Skeletal muscle tissue (tissue), 4 donors: ENCODE results near the gene MAP2K4. TPM values are rescaled to one million over a fixed set of nuclear protein-coding genes. Genes with fewer than 3 reads are reported as not detected.
"Not testable (repeated sequence)": the region's sequence is repeated elsewhere in the genome, so short reads cannot be mapped to it uniquely, and the experiment has no call there.

ENCODE experiments used
- H3K27ac ChIP-seq: one replicate; pipeline ENCODE4 v1.7.0; 2013; ENCODE audit warnings: mild to moderate bottlenecking, low read depth, low read length, inconsistent platforms
- H3K27me3 ChIP-seq, 3 donors: one replicate each; pipeline ENCODE4 v1.7.0; 2013; ENCODE audit warnings: low read length in 3 of 3; ENCODE audit not compliant: control insufficient read depth in 3 of 3, insufficient read depth in 3 of 3
- H3K36me3 ChIP-seq, 3 donors: one replicate each; pipeline ENCODE4 v1.7.0; 2013; ENCODE audit warnings: low read length in 3 of 3; ENCODE audit not compliant: control insufficient read depth in 3 of 3, insufficient read depth in 3 of 3
- H3K4me1 ChIP-seq, 3 donors: one replicate each; pipeline ENCODE4 v1.7.0; 2013; ENCODE audit warnings: low read length in 3 of 3, mild to moderate bottlenecking in 3 of 3; ENCODE audit not compliant: control insufficient read depth in 3 of 3, insufficient read depth in 3 of 3
- H3K4me3 ChIP-seq, 3 donors: one replicate each; pipeline ENCODE4 v1.7.0; 2013; ENCODE audit warnings: low read length in 3 of 3
- H3K9ac ChIP-seq, 3 donors: one replicate each; pipeline ENCODE4 v1.7.0; 2013; ENCODE audit warnings: low read length in 3 of 3, mild to moderate bottlenecking in 3 of 3, moderate library complexity in 2 of 3, low read depth in 1 of 3
- H3K9me3 ChIP-seq, 3 donors: one replicate each; pipeline ENCODE4 v1.7.0; 2013; ENCODE audit warnings: low read length in 3 of 3; ENCODE audit not compliant: control insufficient read depth in 3 of 3
- total RNA-seq: library from RNA; depleted of rRNA; stranded (reverse); fragments of >200 nt; gene quantifications from one replicate; pipeline ENCODE4 v1.2.3, GENCODE V29; 2014
- donor health status: Osteomylitis.

MAP2K4 gene
- 40.7 TPM for total RNA-seq

DNA sequence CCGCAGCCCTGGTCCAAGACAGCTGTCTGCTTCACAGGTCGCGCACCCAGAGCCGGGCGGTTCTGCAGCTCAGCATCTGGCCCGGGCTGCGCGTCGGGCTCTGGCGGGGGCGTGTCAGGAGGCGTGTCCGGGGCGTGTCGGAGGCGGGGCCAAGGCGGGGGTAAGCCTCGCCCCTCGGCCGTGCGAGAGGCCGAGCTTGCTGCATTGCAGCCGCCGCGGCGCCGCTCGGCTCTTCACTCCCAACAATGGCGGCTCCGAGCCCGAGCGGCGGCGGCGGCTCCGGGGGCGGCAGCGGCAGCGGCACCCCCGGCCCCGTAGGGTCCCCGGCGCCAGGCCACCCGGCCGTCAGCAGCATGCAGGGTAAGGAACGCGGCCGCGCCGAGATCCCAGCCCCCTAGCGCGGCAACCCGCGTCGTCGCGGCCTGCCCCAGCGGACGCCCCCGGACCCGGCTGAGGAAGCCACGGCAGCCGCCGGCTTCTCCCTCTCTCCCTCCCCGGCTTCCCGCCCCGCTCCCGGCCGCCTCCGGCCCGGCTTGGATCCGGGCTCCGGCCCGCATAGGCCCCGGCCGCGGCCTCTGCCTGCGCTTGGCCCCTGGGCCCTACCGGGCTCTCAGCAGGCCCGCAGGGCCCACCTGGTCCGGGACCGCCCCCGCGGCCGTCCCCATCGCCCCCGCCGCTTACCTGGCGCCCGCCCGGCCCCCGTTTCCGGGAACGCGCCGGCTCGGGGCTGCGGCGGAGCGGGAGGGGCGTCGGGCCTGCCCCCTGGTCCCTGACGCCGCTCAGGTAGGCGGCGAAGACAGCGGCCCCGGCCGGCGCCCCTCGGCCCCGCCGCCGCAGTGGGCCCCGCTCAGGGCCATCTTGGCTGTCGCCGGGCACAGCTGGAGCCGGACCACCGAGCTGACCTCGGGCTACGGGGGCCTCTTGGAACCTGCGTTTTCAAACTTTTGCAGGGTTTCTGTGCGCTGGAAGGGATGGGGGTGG is at the start of gene MAP2K4:
TSS of gene MAP2K4 (plus strand) at position 236 of the 981 bp plus-strand sequence. CDS start at position 246, 10 bp downstream.
- Histone ChIP-seq H3K36me3 (no peaks in the 10 kb centered on the region), H3K4me3 (peak within 1 kb of the TSS; percentile 68 to 71 (median 68)), H3K27me3 (no peaks in the 10 kb centered on the region), H3K27ac (peak within 1 kb of the TSS; percentile 57), H3K4me1 (peaks cover 10 to 21% (median 17%) of the 10 kb centered on the region in 3 donors), H3K9ac (peak within 1 kb of the TSS; percentile 73 to 88 (median 84)), H3K9me3 (no peaks in the 10 kb centered on the region)

DNA sequence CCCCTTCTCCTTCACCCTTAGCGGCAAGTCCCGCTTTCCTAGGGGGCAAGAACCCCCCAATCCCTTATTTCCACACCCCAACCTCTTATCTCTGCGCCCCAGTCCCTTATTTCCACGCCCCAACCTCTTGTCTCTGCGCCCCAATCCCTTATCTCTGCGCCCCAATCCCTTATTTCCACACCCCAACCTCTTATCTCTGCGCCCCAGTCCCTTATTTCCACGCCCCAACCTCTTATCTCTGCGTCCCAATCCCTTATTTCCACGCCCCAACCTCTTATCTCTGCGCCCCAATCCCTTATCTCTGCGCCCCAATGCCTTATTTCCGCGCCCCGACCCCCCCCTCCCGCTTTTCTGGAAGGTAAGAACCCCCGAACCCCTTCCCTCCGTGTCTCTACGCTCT is 47.9 kb upstream of the MAP2K4 start:
- H3K36me3 ChIP-seq = peaks cover 6 to 11% (median 10%) of the 10 kb centered on the region in 3 donors
- H3K4me3 ChIP-seq, H3K9me3 ChIP-seq, H3K4me1 ChIP-seq, H3K9ac ChIP-seq, H3K27ac ChIP-seq, H3K27me3 ChIP-seq: not testable (repeated sequence)

DNA sequence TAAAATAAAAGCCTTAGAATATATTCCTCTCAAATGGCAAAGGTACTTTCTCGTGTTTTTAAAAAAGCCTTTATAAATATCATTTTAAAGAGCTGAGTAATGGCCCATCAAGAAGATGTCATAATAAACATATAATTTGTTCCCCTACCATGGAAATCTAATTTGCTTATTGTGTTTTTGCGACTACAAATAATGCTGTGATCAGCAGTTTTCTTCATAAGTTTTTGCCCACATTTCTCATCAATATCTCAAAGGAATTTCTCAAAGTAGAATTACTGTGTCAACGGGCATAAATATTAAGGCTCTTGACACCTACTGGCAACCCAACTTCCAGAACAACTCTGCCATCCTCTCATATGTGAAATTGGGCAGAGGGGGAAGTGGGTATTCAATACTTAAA is 40.9 kb upstream of the MAP2K4 start:
- peaks cover 19 to 37% (median 35%) of the 10 kb centered on the region in 3 donors for H3K36me3 ChIP-seq

DNA sequence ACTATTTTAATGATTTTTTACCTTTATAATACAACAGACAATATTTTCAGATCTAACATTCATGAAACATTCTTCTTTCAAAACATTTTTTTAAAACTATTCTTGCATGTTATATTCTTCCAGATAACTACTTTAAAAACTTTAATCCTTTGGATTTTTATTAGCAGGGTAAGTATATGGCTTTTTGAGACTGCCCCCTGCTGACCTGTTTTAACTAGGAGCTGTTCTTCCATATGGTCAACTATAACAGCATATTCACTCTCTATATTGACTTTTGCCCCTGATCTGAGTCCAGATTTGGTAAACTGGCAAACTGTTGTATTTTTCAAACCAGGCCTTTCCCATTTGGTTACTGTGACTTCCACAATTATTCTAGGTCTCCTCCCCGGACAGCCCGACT is 39.9 kb upstream of the MAP2K4 start:
- H3K27me3 ChIP-seq = no peaks in the 10 kb centered on the region
- peaks cover 19 to 37% (median 35%) of the 10 kb centered on the region in 3 donors for H3K36me3 ChIP-seq
- H3K27ac ChIP-seq = no peak overlapping the region
- H3K9me3 ChIP-seq = no peaks in the 10 kb centered on the region
- no peak overlapping the region for H3K9ac ChIP-seq
- no peaks in the 10 kb centered on the region for H3K4me1 ChIP-seq
- no peak overlapping the region for H3K4me3 ChIP-seq

More for the DNA sequence above, 40.9 kb upstream of the MAP2K4 start:
- H3K27me3 ChIP-seq = no peaks in the 10 kb centered on the region
- H3K4me1 ChIP-seq = no peaks in the 10 kb centered on the region
- no peak overlapping the region for H3K4me3 ChIP-seq
- no peak overlapping the region for H3K9ac ChIP-seq
- H3K27ac ChIP-seq = no peak overlapping the region
- H3K9me3 ChIP-seq = no peaks in the 10 kb centered on the region

DNA sequence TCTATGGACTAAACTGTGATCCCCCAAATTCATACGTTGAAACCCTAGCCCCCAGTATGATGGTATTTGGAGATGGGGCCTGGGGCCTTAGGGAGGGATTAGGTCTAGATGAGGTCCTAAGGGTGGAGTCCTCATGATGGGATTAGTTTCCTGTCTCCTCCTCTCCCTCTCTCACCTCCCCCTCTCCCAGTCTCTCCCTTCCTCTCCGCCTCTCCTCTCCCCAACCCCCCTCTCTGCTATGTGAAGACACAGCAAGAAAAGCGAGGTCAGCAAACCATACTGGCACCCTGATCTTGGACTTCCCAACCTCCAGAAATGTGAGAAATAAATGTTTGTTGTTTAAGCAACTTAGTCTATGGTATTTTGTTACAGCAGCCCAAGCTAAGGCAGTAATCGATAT is 38.8 kb upstream of the MAP2K4 start:
- Histone ChIP-seq H3K27me3 (no peaks in the 10 kb centered on the region), H3K36me3 (peaks cover 19 to 36% (median 33%) of the 10 kb centered on the region in 3 donors)

DNA sequence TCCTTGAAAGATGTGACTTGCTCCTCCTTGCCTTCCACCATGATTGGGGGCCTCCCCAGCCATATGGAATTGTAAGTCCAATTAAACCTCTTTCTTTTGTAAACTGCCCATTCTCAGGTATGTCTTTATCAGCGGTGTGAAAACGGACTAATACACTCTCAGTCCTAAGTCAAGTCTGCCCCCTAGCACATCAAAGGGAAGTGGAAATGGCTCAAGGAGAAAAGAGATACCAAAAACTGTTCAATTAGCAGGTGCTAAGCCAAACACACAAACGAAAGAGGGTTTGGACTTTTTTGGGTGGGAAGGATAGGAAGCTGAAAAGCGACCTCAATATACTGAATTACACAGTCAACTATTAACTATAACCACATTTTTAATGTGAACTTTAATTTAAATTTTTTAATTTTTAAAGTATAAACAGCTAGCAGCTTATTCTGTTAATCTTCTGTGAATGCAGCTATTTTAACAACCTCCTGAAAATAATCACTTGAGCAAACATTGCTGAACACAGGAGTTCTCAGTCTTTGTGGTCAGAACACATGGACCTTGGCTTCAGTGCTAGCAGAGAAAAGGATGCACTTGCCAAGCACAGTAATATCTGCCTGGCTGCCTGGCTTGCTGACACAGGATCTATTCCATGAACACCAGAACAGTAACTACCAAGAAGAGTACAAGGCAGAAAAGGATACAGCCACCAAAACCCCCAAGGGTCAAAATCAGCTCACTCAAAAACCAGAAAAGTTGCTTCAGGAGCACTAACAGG is 34.3 kb upstream of the MAP2K4 start:
- Histone ChIP-seq H3K9me3 (no peaks in the 10 kb centered on the region), H3K4me1 (peaks cover 2 to 7% (median 5%) of the 10 kb centered on the region in 3 donors), H3K4me3 (no peak overlapping the region), H3K27ac (no peak overlapping the region), H3K36me3 (peaks cover 18 to 35% (median 34%) of the 10 kb centered on the region in 3 donors), H3K27me3 (no peaks in the 10 kb centered on the region), H3K9ac (no peak overlapping the region)

More for the DNA sequence above, 38.8 kb upstream of the MAP2K4 start:
- Histone ChIP-seq H3K27ac (no peak overlapping the region), H3K4me3 (no peak overlapping the region), H3K9me3 (no peaks in the 10 kb centered on the region), H3K4me1 (peaks cover 2 to 6% (median 4%) of the 10 kb centered on the region in 3 donors), H3K9ac (no peak overlapping the region)

DNA sequence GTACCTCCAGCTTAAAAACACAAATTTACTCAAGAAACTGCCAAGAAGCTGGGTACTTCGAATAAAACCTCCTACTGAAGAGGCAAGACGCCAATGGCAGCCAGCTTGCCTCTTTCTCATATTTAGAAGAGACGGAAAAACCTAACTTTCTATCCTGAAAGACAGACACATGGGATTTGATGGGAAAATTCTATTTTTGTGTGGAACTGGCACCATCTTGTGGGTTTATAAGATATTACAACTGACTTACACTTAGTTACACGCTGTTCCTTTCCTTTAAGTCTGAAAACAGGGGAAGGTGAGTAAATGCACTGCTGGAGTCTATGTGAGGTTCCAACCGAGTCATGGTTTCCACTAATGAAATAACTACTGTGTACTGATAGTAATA is 33.7 kb upstream of the MAP2K4 start:
- H3K9me3 ChIP-seq = no peaks in the 10 kb centered on the region
- H3K4me1 ChIP-seq = peaks cover 2 to 7% (median 5%) of the 10 kb centered on the region in 3 donors
- H3K36me3 ChIP-seq = peaks cover 20 to 37% (median 36%) of the 10 kb centered on the region in 3 donors
- no peaks in the 10 kb centered on the region for H3K27me3 ChIP-seq
- H3K4me3 ChIP-seq = no peak overlapping the region
- H3K27ac ChIP-seq = no peak overlapping the region
- no peak overlapping the region for H3K9ac ChIP-seq

DNA sequence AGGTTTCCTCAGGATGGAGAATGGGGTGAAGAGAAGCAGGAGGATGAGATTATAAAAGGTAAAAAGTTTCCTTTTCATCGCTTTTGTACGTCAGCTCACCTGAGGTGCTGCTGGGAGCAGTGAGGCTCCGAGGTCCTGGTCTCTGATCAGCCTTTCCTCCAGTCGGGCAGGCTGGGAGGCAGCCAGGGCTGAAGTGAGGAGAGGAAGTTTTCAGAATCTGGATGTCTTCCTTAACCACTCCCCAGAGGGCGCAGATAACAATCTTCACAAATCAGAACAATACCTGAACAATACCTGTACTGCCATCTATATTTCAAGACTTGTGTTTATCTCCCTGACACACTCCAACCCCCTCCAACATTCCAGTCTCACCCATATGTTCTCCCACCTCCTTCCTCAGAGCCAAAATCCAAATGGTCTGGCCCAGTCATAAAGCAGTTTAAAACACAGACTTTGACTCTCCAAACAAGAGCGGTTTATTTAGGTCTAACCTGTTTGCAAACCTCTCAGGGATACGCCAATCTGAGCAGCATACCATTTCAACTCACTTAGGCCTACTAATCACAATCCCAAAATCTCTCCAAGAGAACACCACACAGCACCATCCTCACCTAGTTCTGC is 30.2 kb upstream of the MAP2K4 start:
- Histone ChIP-seq H3K4me1 (peaks cover 2 to 7% (median 5%) of the 10 kb centered on the region in 3 donors), H3K9me3 (no peaks in the 10 kb centered on the region), H3K4me3 (no peak overlapping the region), H3K9ac (no peak overlapping the region), H3K27me3 (no peaks in the 10 kb centered on the region), H3K36me3 (peaks cover 17 to 28% (median 28%) of the 10 kb centered on the region in 3 donors), H3K27ac (no peak overlapping the region)

DNA sequence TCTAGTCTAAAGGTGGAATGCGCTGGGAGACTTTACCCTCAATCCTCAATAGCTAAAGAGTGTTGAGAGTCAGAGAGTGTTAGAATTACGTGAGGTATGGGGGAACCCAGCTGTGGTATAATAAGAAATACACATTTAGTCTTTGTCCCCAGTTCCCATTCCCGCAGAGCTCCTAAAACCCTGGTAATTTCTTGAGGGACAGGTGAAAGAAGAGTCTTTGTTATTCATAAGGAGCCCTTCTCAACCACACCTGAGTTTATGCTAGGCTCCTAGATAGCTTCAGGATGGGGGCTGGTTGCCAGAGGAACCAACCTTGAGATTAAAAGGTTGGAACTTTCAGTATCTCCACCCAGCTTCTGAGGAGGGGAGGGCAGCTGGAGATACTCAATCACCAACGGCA is 29.2 kb upstream of the MAP2K4 start:
- H3K9me3 ChIP-seq = no peaks in the 10 kb centered on the region
- no peak overlapping the region for H3K27ac ChIP-seq
- H3K36me3 ChIP-seq = peaks cover 17 to 28% (median 28%) of the 10 kb centered on the region in 3 donors
- no peak overlapping the region for H3K9ac ChIP-seq
- no peak overlapping the region for H3K4me3 ChIP-seq
- peaks cover 2 to 5% (median 5%) of the 10 kb centered on the region in 3 donors for H3K4me1 ChIP-seq
- H3K27me3 ChIP-seq = no peaks in the 10 kb centered on the region
